D721Med (cell line): ENCODE data around the gene APLNR.

ENCODE experiments used
- DNase-seq: peaks from one replicate; pipeline ENCODE4 v3.0.0; 2011; ENCODE audit warnings: low spot score; ENCODE audit not compliant: insufficient read length
- FAIRE-seq: peaks from 2 replicates; lab custom pipeline; 2011; peaks lifted over from hg19 to GRCh38; lab: Jason Lieb, UNC
- TF ChIP-seq, protein P1 (sequence below): IDR thresholded peaks from 2 replicates; pipeline ENCODE4 v1.5.1; 2012; ENCODE audit warnings: mild to moderate bottlenecking, control low read depth; ENCODE audit not compliant: insufficient read depth; ENCODE audit errors: missing control alignments

APLNR gene

DNA sequence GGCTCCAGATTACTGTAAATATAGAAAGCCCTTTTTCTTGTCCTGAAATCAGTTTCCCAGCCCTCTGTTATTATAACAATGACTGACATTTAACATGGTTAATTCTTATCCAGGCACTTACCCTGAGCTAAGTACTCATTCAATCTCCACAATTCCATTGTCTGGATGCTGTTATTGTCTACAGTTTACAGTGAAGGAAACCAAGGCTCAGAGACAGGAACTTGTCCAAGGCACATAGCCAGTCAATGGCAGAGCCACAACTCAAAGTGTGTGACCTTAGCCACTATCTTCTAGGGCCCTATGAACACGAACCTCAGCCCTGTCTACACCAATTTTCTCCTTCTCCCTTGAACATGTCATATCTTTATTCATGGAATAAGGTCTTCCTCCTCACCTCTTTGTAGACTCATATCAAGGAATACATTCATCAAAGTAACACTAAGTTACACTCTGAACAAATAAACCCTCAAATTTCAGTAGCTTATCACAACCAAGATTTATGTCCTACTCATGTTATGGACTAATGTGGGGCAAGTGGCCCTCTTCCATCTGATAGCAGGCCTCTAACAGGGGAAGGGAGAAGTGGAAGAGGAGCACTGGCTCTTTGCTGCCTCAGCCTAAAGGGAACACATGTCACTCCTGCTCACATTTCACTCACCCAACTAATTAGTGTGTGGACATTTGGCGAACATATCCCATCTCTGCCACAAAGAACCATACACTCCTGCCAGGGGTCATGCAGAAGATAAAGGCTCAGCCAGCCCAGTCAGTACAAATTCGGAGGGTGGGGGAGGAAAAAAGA is 39.3 kb upstream of the APLNR start:
- TF ChIP-seq, protein P1, sequence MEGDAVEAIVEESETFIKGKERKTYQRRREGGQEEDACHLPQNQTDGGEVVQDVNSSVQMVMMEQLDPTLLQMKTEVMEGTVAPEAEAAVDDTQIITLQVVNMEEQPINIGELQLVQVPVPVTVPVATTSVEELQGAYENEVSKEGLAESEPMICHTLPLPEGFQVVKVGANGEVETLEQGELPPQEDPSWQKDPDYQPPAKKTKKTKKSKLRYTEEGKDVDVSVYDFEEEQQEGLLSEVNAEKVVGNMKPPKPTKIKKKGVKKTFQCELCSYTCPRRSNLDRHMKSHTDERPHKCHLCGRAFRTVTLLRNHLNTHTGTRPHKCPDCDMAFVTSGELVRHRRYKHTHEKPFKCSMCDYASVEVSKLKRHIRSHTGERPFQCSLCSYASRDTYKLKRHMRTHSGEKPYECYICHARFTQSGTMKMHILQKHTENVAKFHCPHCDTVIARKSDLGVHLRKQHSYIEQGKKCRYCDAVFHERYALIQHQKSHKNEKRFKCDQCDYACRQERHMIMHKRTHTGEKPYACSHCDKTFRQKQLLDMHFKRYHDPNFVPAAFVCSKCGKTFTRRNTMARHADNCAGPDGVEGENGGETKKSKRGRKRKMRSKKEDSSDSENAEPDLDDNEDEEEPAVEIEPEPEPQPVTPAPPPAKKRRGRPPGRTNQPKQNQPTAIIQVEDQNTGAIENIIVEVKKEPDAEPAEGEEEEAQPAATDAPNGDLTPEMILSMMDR = no peak
- DNase-seq (no peak), FAIRE-seq (no peak)

DNA sequence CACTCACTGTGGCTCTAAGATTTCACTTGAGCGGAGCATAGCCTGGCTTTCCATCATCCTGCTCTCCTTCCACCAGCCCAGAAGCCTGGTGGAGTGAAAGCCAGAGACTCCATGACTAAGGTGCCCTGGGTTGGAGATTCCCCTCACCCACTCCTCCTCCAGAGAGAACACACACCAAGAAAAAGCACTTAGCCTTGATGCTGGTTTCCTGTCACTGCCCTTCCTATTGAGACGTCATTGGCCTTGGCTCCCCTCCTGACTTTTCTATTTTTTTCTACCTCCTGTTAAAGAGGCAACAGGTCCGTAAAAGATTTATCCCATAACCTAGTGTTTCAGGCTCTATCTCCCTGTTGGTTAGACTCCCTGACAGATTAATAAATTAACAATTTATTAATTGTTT is 38.5 kb upstream of the APLNR start:
- no peak for FAIRE-seq
- TF ChIP-seq, protein P1 = no peak
- no peak for DNase-seq

DNA sequence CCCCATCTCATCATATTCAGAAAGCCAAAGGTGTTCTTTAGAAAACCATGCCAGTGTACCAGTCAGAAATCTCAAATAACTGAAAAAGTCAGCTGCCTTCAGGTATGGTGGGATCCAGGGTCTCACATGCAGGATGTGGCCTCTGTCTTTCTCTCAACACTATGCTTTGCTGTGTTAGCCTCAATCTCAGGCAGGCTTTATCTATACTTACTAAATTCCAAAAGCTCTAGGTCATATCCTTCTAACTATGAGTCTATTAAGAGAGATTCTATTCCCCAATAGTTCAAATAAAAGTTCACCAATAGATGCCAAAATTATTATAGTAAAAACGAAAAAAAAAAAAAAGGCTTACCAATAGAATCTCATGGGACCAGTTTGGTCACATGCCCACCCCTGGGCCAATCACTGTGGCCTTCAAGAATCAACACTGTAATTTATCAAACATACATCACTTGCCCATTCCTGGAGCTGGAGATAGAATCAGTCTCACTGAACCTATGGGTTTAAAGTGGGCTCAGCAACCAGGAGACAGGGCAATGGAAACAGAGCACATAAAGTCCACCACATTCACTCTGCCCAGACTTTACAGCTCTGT is 38.0 kb upstream of the APLNR start:
- FAIRE-seq (no peak), DNase-seq (no peak)
- TF ChIP-seq, protein P1 = no peak

DNA sequence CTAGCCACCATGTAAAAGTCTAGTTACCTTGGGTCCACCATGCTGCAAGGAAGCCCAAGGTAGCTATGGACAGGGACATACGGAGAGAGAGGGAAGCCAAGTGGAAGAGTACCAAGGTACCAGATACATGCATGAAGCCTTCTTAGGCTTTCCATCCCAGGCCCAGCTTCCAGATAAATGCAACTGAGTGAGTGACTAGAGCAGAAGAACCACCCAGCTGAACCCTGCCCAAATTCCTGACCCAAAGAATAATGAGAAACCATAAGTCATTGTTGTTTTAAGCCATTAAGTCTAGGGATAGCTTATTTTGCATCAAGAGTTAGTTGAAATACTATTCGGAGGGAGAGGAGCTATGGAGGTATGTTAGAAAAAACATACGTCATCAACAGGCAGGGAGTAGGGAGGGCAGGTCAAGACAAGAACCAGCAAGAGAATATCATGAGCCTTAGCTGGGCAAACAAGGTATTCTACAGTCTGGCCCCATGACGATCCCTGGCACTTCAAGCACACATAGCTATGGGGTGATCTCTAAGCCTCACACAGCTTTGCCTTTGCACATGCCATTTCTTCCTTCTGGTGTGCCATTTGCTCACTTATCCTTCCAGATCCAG is 36.5 kb upstream of the APLNR start:
- FAIRE-seq (no peak), DNase-seq (no peak)
- TF ChIP-seq, protein P1 = no peak

DNA sequence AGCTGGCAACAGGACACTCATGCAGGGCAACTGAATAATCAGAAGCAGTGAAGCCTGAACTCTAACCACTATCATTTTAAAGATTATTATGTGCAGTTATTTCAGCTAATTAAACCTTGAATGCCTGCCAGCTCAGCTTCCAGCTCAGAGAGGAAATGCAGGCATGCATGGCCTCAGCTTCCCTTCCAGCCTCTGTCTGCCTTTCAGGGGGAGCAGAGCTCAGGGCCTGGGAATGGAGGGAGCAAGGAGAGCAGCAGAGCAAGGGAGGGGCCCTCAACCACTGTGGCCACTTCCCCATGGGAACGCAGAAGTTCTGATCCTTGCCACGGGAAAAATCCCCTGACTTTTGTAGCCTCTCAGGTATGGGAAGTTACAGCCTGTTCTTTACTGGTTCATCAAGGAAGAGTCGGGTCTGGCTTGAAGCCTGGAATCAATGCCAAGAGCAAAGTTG is 32.5 kb upstream of the APLNR start:
- DNase-seq (no peak), FAIRE-seq (no peak)
- TF ChIP-seq, protein P1 = no peak

DNA sequence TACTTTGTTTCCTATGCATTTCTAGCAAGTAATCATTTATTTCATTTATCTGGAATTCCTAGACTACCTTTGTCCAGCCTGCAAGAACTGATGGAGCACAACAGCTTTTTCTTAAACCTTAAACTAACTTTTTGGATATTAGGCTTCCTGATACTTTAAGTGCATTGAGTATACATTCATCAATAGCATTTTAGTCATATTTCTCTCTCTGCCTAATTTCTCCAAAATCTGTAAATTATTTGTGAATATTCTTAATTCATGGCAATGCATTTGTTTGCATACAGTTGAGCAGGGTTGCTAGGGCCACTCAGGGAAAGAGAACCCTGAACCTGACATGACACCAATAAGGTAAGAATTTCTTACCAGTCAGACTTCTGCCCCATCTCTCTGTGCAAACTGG is 29.1 kb upstream of the APLNR start:
- TF ChIP-seq, protein P1 = no peak
- DNase-seq = no peak
- FAIRE-seq = no peak

DNA sequence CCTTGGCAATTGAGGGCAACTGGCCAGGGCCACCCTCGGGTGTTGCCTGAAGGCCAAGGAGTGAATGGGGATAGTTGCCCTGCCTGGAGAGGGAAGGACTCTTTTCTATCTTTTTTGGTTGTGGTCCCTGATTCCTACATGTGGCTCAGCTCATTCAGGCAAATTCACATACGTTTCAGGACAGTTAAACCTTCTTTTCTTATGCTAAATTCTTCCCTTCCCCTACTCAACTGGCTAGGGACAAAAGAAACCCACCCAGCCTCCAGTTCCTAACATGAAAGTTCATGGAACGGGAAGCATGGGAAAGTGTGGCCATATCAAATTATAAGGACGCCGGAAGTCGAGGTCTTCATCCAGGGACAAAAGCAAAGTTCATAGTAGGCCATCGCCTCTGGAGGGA is 26.3 kb upstream of the APLNR start:
- TF ChIP-seq, protein P1 = no peak
- DNase-seq (no peak), FAIRE-seq (no peak)
